Fibroblast of mammary gland (primary cell): ENCODE data around the gene CACNG4.

ENCODE experiments used
- DNase-seq: peaks from one replicate; pipeline ENCODE4 v3.0.0-alpha.2; 2010; ENCODE audit warnings: low read depth
- H3K4me3 ChIP-seq: 2 replicates; pipeline ENCODE4 v1.5.1; 2011; ENCODE audit warnings: low read depth, mild to moderate bottlenecking, low read length, moderate library complexity; ENCODE audit not compliant: control insufficient read depth
- TF ChIP-seq, protein P1 (sequence below): conservative IDR thresholded peaks from 2 replicates; pipeline ENCODE4 v1.5.1; 2011; ENCODE audit warnings: low read depth, low read length, inconsistent platforms; ENCODE audit not compliant: control insufficient read depth, insufficient read depth

CACNG4 gene

DNA sequence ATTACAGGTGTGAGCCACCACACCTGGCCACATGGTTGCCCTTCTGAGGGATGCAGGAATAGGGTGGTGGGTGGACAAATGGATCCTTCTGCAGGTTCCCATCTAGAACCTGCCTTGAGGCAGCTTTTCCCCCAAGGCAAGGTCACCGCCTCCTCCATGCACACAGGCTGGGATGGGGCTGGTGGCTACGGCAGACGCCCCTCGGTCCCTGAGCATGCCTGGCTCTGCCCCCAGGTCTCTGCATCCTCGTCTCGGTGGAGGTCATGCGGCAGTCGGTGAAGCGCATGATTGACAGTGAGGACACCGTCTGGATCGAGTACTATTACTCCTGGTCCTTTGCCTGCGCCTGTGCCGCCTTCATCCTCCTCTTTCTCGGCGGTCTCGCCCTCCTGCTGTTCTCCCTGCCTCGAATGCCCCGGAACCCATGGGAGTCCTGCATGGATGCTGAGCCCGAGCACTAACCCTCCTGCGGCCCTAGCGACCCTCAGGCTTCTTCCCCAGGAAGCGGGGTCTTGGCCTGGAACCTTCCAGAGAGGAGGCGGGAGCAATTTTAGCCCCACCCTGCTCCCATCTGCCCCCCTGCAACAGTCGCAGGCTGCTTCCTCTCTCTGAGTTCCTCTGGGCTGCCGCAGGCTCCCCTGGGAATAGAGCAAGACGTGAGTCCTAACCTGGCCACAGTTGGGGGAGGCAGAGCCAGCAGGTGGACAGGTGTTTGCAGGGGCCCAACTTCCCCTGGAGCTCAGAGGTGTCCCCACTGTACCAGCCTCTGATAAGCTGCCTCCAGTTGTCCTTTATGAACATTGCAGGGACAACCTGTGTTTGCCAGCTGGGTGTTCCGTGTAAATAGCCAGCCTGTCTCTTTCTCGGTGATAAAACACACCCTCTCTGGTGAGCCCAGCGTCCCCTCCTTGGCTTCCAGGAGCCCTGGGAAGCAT is 91.6 kb downstream of the CACNG4 start:
- DNase-seq, result no peak
- TF ChIP-seq, protein P1, sequence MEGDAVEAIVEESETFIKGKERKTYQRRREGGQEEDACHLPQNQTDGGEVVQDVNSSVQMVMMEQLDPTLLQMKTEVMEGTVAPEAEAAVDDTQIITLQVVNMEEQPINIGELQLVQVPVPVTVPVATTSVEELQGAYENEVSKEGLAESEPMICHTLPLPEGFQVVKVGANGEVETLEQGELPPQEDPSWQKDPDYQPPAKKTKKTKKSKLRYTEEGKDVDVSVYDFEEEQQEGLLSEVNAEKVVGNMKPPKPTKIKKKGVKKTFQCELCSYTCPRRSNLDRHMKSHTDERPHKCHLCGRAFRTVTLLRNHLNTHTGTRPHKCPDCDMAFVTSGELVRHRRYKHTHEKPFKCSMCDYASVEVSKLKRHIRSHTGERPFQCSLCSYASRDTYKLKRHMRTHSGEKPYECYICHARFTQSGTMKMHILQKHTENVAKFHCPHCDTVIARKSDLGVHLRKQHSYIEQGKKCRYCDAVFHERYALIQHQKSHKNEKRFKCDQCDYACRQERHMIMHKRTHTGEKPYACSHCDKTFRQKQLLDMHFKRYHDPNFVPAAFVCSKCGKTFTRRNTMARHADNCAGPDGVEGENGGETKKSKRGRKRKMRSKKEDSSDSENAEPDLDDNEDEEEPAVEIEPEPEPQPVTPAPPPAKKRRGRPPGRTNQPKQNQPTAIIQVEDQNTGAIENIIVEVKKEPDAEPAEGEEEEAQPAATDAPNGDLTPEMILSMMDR, result no peak
- H3K4me3 ChIP-seq, result no peak overlapping the region

DNA sequence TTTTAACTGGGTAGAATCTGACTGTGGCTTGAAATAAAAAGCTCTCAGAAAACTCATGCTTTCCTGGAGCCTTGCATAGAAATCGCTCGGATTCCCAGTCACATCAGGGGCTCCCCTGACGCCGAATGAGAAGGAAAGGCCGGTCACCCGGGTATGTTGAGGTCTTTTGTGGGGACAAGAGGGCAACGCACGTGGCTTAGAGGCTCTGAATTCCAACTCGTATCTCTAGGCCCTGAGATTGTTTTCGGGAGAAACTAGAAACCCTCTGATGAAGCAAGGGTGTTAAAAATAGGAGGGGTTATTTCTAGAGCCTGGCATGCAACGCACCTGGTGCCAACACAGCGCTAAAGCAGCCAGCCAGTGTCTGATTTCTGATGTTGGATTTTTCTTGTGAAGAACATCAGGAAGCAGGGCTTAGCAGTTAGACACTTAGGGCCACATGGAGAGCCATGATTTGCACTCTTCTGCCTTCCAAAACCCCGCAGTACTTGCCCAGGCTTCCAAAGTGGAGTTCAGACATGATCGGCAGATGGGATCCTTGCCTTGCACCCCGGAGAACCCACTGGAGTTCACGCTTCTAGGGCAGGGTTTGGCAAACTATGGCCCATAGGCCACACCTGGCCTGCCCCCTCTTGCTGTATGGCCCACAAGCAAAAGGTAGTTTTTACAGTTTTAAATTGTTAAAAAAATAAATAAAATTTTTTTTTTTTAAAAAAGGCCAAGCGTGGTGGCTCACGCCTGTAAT is 92.4 kb downstream of the CACNG4 start:
- TF ChIP-seq, protein P1, result no peak

DNA sequence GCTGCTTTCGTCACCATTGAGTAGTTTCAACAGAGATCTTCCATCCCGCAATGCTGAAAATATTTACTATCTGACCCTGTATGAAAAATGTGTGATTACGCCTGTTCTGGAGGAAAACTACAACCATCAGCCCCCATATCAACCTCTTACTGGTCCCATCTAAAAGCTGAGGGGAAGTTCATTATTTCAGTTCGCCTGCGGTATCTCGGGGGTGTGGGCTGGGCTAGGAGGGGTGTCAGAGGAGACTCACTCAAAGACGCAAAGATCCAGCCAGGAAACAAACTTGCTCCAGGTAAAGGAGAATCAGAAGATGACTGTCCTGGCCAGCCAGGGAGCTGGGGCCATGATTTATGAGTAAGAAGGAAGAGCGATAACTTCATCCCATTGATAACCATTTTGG is 93.5 kb downstream of the CACNG4 start:
- TF ChIP-seq, protein P1, result no peak
- no peak overlapping the region for H3K4me3 ChIP-seq

More for the DNA sequence above, 92.4 kb downstream of the CACNG4 start:
- DNase-seq, result no peak
- H3K4me3 ChIP-seq, result no peak overlapping the region

DNA sequence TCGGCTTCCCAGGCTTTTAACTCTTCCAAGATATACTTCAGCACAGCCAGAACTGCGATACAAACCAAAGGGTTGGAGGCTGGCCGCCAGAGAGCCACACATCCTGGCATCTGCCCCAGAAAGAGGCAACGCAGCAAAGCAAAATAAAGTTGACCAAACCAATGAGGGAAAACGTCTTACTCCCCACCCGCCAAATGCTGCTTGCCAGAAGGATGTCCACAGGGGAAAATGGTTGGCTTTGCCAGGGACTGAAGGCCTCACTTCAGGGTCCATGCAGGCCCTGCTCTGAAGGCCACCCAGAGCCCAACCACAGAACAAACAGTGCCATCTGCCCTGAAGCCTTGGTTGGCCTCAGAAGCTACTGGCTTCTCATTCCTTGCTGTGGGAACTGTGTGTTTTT is 94.9 kb downstream of the CACNG4 start:
- no peak for DNase-seq
- TF ChIP-seq, protein P1, result no peak
- no peak overlapping the region for H3K4me3 ChIP-seq

More for the DNA sequence above, 93.5 kb downstream of the CACNG4 start:
- no peak for DNase-seq

DNA sequence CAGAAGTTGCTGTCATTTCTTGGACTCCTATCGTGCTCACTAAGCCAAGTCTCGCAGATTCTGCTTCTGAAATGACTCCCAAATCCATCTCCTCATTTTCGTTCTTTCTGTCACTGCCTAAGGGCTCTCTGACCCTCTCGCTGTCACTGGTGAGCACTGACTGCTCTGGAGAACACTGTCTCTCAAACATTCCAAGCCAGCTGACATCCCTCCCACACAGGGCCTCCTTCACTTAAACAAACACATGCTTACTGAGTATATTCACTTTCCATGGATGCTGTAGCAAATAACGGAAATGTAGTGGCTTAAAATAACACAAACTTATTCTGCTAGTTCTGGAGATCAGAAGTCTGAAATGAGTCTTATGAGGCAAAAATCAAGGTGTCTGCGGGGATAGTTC is 98.6 kb downstream of the CACNG4 start:
- TF ChIP-seq, protein P1, result no peak
- DNase-seq, result no peak
- H3K4me3 ChIP-seq, result no peak overlapping the region

DNA sequence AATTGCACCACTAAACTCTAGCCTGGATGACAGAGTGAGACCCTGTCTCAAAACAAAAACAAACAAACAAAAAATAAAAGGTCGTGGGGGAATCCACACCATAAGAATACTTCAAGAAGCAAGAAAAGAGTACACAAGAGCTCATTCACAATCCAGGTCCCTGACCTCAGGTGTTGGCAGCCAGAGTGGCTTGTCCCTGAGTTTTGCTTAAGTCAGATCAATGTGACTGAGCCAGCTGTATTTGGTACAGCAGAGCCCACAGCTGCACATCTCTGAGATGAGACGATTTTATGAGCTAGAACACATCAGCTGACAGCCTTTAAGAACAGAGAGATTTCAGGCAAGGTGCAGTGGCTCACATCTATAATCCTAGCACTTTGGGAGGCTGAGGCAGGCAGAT is 102.2 kb downstream of the CACNG4 start:
- TF ChIP-seq, protein P1, result no peak

More for the DNA sequence above, 102.2 kb downstream of the CACNG4 start:
- DNase-seq, result no peak
- no peak overlapping the region for H3K4me3 ChIP-seq
